GM06990 (cell line): Measurements from ENCODE around the gene GJD3.

Experiments used
- DNase-seq: peaks from one replicate; pipeline ENCODE4 v3.0.0-alpha.2; 2011; ENCODE audit not compliant: insufficient read length; ENCODE audit errors: extremely low read depth
- H3K27me3 ChIP-seq: replicated peaks from 2 replicates; pipeline ENCODE4 v1.6.0; 2011; ENCODE audit warnings: low read length; ENCODE audit not compliant: control insufficient read depth, insufficient read depth
- H3K36me3 ChIP-seq: 2 replicates; pipeline ENCODE4 v1.5.1; 2011; ENCODE audit warnings: low read length; ENCODE audit not compliant: control insufficient read depth, insufficient read depth
- H3K4me3 ChIP-seq: replicated peaks from 2 replicates; pipeline ENCODE4 v1.5.1; 2011; ENCODE audit warnings: low read depth, mild to moderate bottlenecking, control low read depth, low read length
- CTCF ChIP-seq: IDR thresholded peaks from 2 replicates; pipeline ENCODE4 v1.5.1; 2011; ENCODE audit warnings: low read length, control low read depth, mild to moderate bottlenecking, inconsistent platforms; ENCODE audit not compliant: insufficient read depth, poor library complexity, severe bottlenecking

The GJD3 gene

DNA sequence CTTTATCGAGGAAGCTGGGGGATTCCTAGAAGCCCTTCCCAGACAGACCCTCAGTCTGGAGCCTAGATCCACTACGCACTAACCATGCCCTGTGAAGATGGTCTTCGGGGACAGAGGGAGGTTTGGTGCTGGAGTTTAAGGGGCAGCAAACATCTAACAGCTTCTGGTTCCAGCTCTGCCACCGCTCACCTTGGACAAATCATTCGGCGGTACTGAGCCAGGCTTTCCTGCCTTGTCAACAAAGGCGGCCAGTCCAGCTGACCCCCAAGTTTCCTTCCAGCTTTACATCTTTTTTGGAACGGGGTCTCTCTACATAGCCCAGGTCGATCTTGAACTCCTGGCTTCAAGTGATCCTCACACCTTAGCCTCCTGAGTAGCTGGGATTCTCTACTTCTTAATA is 369 bp upstream of the GJD3 start:
- DNase-seq, result no peak
- Histone ChIP-seq H3K27me3 (no peaks in the 10 kb centered on the region; the same call in 1 of the 2 replicates), H3K4me3 (no peak overlapping the region), H3K36me3 (no peaks in the 10 kb centered on the region)
- no peak for TF ChIP-seq CTCF

DNA sequence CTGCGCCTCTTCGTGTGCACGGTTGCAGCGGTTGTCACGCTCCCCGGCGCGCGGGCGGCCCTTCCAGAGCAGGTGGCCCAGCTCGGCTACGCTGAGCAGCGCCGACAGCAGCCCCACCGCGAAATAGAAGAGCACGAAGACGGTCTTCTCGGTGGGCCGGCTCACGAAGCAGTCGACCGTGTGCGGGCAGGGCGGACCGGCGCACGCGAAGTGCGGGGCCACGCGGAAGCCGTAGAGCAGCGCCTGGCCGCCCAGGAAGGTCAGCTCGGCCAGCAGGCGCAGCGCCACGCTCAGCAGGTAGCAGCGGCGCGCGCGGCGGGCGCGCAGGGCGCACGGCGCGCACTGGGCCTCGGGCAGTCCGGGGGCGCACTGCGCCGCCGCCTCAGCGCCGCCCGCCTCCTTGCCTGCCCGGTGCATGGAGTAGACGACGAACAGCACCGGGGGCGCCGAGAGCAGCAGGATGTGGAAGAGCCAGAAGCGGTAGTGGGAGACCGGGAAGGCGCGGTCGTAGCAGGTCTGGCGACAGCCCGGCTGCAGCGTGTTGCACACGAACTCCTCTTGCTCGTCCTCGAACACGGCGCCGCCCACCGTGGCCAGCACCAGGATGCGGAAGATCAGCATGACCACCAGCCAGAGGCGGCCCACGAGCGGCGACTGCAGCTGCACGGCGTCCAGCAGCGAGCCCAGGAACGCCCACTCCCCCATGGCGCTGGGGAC is 1.3 kb downstream of the GJD3 start:
- DNase-seq, result peak; percentile 61
- no peaks in the 10 kb centered on the region for H3K36me3 ChIP-seq
- H3K27me3 ChIP-seq, result no peaks in the 10 kb centered on the region; the same call in 1 of the 2 replicates
- TF ChIP-seq CTCF, result no peak
- peak overlapping the region; percentile 63 for H3K4me3 ChIP-seq

GRCh38 chr17:40362696-40363110 is 1.8 kb downstream of the GJD3 start:
- peak; percentile 87 for DNase-seq

GRCh38 chr17:40361925-40362695 is 2.4 kb downstream of the GJD3 start:
- no peak for TF ChIP-seq CTCF
- DNase-seq, result no peak

More at GRCh38 chr17:40362696-40363110, 1.8 kb downstream of the GJD3 start:
- Histone ChIP-seq H3K27me3 (no peaks in the 10 kb centered on the region; the same call in 1 of the 2 replicates), H3K4me3 (peak overlapping the region; percentile 63), H3K36me3 (no peaks in the 10 kb centered on the region)
- peak; percentile 91 for TF ChIP-seq CTCF

GRCh38 chr17:40361063-40361924 is 3.2 kb downstream of the GJD3 start:
- Histone ChIP-seq H3K4me3 (no peak overlapping the region), H3K27me3 (no peaks in the 10 kb centered on the region; the same call in 1 of the 2 replicates), H3K36me3 (no peaks in the 10 kb centered on the region)
- DNase-seq, result no peak
- TF ChIP-seq CTCF, result no peak

More at GRCh38 chr17:40361925-40362695, 2.4 kb downstream of the GJD3 start:
- H3K4me3 ChIP-seq, result peak overlapping the region; percentile 63
- no peaks in the 10 kb centered on the region; the same call in 1 of the 2 replicates for H3K27me3 ChIP-seq
- H3K36me3 ChIP-seq, result no peaks in the 10 kb centered on the region
